Stimulated activated CD4-positive, alpha-beta T cell treated with anti-CD3 and anti-CD28 coated beads, TNF-alpha, amount 100 ng/mL, for 24 hours (primary cell): ENCODE results near the gene ZNF778.
"Not testable (repeated sequence)": the region's sequence is repeated elsewhere in the genome, so short reads cannot be mapped to it uniquely, and the experiment has no call there.

Experiments used
- DNase-seq, 3 experiments: peaks; one replicate each; pipeline ENCODE4 v3.0.0-alpha.2; 2020; ENCODE audit warnings: low read depth in 3 of 3

The ZNF778 gene

DNA sequence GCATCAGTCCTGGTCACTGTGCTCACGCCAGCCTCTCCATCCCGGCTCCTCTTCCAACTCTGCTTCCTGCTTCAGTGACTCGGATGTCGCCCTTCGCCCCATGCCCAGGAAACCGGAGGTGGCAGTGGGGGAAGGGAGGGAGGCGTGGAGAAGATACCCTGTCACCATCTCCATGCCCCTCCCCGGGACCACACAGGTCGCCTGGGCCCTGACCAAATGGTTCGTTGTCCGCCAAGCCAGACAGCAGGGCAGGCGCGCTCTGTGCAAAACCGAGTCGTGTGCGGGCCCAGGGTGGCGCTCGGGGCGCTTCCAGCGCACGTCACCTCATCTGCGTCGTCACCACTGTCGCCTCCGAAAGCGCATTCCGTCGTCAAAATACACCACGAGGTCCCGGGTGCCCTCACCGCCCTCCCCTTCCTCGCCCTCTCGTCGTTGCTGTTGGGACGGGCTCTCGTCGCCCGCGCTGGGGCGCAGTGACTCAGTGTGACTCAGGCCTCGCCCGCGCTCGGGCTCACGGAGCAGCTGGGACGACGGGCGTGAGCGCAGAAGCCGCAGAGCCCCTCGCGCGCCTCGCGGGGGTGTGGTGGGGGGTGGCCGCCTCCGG, 39.2 kb downstream of the ZNF778 start:
- peak; percentile 64 to 82 (median 66) for DNase-seq

DNA sequence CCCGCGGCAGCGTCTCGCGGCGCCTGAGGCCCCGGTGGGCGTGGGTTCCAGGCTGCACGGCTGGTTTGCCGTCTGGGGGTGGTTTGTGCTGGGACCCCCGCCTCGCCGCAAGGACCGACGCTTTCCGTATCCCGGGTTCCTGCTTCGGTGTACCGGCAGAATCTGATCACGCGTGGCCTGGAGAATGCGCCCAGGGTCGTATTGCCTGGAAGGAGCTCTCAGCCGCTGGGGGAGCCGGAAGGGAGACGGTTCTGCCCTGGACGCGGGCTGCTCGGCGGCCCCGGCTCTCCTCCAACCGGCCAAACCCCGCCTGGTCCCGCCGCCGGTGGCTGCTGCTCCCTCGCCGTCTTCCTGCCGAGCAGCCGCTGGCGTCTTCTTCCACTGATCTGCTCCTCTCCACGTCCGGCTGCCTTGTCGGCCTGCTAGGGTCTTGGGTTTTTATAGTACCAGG, 39.8 kb downstream of the ZNF778 start:
- DNase-seq = no peak

DNA sequence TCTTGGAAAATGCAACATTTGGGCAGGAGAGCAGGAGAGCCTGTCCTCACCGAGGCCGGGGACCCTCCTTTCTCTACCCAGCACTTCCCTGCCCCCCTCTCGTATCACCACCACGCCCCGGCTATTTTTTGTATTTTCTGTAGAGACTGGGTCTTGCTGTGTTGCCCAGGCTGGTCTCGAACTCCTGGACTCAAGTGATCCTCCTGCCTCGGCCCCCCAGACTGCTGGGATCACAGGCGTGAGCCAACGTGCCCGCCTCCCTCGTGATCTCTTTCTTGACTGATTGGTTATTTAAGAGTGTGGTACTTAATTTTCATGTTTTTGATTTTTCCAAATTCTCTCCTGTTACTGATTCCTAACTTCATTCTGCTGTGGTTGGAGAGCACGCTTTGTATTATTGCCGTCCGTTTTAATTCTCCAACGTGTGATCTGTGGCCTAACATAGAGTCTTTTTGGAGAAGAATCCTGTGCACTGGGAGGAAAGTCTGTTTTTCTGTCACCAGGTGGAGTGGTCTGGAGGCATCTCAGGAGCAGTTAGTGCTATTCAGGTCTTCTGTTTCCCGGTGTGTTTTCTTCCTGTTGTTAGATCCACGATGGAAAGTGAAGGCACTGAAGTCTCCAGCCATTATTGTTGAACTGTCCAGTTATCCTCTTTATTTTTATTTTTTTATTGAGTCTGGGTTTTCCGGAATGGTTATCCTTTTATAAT, 40.4 kb downstream of the ZNF778 start:
- DNase-seq = no peak

DNA sequence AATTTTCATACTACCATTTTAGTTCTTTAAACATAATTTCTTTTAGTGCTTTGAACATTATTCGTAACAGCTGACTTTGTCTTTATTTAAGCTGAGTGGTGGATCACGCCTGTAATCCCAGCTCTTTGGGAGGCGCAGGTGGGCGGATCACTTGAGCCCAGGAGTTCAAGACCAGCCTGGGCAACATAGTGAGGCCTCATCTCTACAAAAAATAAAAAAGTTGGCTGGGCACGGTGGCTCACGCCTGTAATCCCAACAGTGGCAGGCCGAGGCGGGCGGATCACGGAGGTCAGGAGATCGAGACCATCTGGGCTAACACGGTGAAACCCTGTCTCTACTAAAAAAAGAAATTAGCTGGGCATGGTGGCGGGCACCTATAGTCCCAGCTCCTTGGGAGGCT, 42.4 kb downstream of the ZNF778 start:
- DNase-seq = not testable (repeated sequence)

DNA sequence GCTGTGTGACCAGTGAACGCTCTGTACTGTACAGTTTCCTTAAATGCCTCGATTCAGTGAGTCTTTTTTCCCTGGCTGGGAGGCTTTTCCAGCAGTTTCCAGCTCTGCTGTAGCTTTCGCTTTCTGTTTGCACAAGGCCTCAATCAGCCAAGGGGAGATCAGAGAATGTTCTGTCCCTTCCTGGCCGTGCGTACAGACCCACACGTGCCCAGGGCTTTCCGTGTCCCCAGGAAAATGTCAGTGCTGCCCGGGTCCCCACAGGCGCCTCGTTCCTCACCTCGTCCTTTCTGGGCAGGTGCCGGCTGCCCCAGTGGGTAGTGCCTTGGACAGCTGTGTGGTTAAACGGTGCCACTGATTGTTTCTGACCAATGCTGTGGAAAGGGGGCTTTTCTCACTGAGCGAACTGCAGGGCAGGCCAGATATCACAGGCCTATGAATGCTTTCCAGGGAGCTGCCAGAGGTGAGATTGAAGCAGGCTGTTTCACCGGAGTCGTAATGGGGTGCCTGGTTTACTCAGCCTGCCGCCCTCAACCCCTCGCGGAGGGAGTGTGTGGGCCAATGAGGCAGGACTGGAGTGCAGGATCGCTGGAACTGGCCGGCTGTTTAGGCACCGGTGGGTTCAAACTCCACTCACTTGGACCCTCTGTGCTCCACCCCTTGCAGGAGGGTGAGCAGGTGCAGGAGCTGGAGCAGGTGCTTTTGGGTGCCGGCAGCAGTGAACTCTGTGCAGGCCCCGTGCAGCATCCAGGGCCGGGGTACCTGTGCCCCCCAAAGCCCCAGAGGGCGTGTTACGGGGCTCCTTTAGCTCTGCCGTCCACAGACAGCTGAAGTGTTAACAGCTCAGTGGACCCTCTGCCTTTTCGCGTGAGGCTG, 44.4 kb downstream of the ZNF778 start:
- no peak for DNase-seq

DNA sequence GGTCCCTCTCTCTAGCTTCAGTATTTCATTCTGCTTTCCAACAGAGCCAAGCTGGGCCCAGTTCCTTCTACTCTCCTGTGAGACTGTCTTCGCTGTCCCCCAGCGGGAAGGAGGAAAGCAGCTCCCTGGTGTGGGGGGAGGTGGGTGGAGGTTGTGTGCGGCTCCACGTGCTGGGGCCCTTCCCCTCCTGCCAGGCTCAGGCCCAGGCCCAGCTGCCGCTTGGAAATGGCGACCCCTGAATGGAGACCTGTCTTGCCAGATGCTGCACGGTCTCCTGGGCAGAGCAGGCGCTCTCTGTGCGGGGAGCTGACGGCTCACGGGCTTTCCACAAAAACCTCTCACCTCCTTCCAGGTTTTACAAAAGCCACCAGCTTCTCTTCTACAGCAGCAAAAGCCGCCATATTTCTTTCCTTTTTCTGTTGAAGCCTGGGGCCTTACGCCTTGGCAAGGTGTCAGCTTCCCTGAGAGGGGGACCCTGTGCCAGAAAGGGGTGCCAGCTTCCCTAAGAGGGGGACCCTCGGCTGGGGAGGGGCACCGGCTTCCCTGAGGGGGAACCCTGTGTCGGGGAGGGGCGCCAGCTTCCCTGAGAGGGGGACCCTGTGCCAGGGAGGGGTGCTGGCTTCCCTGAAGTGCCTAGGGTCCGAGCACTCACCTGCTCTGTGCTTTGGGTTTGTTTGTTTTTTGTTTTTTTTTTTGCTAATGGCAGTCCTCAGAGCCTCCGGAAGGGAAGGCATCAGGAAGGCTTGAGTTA, 47.5 kb downstream of the ZNF778 start:
- DNase-seq = no peak

DNA sequence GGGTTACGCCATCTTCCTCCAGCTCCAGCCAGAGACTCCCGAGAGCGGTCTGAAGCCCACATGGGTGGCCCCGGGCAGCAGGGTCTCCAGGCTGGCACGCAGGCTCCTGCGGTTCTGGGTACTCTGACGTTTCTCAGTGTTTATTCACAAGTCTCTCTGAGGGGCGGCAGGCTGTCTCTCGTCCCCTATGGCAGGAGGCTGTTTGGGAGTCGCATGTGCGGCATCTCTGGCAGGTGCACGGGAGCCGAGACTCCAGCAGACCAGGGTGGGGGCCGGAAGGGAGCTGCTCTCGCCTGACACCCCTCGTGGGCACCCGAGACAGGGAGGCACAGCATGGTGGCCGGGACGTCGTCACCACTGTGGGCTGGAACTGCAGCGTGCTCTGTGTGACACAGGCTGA, 48.1 kb downstream of the ZNF778 start:
- no peak for DNase-seq

DNA sequence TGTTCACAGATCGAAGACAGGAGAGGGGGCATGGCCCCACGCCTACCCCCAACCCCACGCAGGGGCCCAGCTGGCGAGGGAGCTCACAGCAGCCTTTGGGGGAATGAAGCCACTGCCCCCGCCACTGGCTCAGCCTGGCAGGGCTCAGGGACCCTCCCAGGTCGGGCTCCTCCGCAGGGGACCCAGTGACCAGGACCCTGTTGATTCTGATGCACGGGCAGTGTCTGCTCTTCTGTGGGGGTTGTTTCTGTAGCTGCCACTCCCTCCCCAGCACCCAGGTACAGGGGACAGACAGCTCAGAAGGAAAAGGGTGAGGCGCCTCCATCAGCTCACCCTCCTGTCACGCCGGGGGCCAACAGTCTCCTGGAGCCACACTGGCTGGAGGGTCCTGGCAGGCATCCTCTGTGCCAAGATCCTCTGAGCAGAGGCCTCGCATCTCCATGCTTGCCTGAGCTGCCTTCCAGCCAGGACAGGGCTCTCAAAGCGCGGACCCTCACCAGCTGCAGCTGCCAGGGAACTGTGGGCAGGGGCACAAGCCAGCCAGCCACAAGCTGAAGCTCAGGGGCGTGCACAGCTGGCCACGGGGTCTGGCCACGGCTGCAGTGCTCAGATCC, 49.1 kb downstream of the ZNF778 start:
- DNase-seq = no peak

DNA sequence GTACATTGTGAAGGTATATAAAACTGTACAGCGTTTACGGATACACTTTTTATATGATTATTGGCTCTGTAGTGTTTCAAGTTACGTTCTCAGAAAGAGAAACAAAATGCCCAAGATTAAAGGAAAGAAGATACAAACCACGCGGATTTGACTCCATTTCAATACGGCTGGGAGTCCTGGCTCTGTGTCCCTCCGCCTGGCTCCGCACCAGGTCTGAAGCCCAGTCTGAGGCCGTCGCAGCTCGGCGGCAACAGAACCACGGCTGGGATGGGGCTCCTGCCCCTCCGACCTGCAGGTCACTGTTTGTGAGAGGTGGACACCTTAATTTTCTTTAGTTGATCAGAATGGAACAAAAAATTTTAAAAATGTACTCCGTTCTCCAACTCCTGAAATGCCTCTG, 50.2 kb downstream of the ZNF778 start:
- not testable (repeated sequence) for DNase-seq

DNA sequence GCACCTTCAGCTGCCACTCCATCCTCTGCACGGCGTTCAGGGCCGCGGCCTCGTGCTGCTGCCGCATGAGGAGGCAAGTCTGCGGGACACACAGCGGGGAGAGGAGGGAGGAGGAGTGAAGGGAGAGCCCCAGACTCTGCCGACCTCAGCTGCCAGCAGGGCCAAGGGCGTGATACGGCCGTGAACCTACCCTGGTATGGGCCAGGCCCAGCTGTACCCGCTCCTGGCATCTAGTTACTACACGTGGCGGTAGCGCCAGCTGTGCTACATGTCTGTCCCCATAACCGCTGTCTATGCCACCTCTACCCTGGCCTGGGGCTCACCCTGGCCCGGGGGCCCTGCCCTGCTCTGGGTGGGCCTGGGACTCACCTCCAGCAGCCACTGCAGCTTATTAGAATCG, 51.1 kb downstream of the ZNF778 start:
- no peak for DNase-seq

DNA sequence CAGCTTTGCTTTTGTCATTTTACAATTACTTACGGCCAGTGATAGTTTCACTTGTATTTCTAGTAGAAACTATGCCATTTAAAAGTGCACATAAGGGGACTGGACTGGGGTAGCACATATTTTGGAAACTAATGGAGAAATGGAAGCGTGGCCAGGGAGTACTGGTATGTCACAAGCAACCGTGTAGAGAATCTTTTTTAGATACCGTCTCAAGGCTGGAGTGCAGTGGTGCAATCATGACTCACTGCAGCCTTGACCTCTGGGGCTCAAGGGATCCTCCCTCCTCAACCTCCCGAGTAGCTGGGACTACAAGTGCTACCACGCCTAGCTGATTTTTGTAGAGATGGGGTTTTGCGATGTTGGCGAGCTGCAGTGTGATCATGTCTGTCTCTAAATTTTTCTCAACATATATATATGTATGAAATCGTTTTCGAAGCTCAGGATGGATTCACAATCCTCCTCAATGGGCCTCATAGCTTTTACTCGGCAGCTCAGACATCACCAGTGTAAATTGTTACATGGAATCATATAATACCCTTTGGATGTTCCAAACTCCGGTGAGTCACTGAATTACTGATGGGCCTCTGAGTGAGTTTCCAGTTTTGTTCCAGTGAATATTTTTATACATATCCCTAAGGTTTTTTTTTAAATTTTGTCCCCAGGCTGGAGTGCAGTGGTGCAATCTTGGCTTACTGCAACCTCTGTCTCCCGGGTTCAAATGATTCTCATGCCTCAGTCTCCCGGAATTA, 51.7 kb downstream of the ZNF778 start:
- DNase-seq = no peak

DNA sequence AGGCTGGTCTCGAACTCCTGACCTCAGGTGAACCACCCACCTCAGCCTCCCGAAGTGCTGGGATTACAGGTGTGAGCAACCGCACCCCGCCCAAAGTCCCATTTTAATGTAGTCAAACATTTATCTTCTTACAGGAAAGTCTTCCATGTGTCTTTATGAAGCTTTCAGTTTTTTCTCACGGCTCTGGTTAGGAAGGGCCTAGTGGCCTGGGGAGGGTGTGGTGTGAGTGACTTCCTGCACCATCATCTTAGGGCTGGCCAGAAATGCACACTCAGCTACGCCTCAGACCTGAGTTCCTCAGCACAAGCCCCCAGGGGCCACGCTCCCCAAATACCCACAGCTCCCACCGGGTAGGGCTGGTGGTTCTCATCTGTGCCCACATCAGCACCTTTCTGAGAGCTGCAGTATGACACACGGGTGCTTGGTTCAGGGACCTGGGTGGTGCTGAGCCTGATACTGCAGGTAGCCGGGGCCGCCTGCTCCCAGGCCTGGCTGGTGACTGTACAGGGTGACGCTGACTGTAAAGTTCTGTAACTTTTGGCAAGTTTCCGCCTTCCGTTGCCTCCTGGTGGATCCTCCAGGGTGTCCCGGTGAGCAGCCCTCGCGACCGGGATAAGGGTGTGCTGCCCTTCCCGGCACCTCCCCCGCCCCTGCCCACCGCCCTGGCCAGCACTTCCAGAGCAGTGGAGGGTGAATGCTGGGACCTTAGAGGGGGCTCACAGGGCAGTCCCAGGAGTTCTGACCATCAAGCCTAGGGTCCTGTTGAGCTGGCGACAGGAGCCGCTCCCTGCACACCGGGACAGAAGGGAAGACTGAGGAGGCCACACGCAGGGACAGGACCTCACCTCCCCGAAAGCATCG, 52.5 kb downstream of the ZNF778 start:
- no peak for DNase-seq

DNA sequence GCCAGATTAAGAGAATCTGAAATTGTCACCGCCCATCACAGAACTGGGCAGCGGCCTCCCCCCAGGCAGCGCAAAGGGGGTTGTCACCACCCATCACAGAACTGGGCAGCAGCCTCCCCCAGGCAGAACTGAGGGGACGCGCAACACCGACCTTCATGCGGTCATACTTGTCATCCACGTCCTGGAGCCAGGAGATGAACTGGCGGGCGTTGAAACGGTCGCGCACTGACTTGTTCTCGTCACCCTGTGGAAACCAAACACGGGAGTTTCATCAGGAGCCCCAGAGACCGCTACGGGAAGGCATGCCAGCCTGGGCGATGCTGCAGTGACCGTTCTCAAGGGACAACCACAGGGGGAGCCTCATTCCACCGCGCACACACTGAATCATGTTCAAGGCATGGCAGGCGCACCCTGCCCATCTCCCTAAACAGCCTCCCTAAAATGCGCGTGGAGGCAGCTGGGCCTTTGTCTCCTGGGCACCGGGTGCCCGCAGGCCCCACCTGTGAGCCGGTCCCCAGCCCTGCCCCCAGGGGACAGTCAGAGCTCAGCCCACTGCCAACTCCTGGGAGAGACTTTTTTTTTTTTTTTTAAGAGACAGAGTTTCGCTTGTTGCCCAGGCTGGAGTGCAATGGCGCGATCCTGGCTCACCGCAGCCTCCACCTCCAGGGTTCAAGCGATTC, 53.3 kb downstream of the ZNF778 start:
- no peak for DNase-seq

DNA sequence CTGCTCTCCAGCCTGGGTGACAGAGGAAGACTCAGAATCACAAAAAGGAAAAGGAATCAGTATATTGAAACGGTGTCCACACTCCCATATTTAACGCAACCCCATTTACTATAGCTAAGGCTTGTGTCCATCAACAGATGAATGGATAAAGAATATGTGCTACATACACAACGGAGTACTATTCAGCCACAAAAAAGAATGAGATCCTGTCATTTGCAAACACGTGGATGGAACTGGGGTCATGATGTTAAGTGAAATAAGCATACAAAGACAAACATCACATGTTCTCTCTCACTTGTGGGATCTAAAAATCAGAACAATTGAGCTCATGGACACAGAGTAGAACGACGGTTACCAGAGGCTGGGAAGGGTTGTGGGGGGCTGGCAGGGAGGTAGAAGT, 55.1 kb downstream of the ZNF778 start:
- DNase-seq = no peak

DNA sequence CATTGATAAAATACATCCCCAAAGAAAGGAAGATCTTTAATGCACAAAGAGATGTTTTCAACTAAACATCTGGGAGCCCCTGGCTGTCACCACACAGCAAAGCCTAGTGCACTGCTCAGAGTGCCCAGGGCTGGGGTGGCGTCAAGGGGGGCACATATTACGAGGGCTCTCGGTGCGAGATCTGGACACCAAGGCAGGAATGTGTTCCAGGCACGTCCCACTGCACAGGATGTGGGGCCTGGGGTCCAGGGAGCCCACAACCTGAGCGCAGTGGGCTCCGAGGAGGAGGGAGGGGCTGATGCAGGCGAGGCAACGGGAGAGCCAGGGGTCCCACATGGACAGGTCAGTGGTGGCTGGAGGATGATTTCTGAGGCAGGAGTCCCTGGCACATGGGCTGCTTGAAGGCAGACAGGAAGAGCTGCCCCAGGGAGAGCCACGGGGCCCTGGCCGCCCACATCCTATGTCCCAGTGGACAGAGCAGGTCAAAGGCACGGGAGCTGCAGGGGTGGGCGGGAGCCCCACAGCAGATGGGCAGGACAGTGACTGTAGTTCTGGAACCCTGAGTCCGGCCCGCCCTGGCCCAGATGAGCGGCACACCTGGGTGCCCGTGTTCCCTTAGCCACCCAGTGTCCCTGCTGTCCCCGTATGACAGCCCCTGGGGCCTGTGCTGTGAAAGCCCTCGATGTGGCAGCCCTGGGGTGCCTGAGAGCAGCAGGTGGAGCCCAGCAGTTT, 56.4 kb downstream of the ZNF778 start:
- no peak for DNase-seq

DNA sequence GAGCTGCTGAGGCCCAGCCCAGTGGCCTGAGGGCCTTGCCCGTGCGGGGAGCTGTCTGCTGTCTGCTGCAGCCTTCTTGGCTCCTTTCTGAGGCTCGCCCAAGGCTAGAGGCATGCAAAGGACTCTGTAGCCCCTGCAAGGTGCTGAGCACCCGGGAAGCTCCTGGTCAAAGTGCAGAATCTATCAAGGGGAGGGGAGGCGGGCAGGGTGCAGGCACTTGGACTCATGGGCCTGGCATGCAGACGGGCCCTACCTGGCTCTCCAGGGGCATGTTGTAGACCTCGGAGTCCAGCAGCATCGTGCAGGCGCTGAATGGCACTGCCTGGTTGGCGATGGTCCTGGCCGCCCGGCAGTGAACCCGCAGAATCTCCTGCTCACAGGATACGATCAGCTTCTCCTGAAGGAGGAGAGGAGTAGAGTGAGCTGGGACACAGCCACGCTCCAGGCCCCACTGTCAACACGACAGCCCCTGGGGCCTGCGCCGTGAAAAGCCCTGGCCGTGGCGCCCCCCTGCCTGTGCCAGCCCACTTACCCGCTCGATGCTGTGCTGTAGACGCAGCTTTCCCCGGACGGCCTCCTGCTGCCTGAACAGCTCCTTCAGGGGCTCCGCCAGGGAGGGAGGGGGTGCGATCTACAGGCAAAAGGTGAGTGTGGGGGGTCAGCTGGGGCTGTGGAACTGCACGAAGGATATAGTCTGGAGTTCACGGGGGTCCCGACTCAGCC, 57.2 kb downstream of the ZNF778 start:
- no peak for DNase-seq

DNA sequence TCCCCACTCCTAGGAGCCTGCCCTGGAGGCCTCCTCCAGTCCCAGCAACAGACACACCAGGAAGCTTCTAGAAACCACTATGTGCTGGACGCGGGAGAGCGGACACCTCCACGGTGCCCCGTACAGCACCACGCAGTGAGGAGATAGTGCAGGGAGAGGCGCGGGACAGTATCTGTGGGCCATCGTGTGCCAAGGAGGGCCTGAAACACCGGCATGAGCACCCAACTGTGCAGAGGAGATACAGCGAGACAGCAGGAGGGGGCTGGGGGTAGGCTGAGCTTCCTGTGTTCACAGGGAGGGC, 57.7 kb downstream of the ZNF778 start:
- no peak for DNase-seq
